HG02870 (cell line): ENCODE measurements around the gene TXNRD3.
"Not testable (repeated sequence)": the region's sequence is repeated elsewhere in the genome, so short reads cannot be mapped to it uniquely, and the experiment has no call there.

Source experiments
- ATAC-seq: cut with Tn5 transposase; IDR thresholded peaks from one replicate; pipeline ENCODE4 v1.9.1; 2021; ENCODE audit warnings: mild to moderate bottlenecking, moderate library complexity; ENCODE audit not compliant: unreplicated experiment

Gene TXNRD3

DNA sequence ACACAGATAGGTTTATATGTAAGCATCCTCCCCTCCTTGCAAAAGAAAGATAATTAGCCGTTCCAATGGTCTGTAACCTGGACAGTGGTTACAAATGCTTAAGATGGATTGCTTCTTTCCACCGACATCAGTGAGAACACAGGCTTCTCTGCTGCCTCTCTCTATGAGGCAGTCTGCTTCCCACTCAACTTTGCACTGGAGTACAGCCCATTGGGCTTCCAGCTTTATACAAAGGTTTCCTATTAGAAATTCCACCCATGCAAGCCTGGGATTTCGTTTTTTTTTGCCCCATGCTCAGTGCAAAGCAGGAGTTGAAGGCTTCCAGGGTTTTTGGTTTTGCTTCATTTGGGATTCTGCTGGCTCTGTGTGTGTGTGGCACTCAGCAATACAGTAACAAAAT, 48.9 kb downstream of the TXNRD3 start:
- no peak for ATAC-seq

DNA sequence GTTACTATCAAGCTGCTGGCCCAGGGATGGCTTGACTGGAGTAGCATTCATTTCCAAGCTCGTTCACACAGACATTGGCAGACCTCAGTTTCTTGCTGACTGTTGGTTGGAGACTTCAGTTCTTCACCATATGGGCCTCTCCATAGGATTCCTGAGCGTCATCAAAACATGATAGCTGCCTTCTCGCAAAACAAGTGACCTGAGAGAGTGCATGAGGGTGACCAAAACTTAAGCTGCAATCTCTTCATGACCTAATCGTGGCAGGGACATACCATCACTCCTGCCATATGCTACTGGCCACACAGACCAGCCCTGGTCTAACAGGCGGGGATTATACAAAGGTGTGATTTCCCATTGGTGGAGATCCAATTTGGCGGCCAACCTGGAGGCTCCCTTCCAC, 50.2 kb downstream of the TXNRD3 start:
- no peak for ATAC-seq

DNA sequence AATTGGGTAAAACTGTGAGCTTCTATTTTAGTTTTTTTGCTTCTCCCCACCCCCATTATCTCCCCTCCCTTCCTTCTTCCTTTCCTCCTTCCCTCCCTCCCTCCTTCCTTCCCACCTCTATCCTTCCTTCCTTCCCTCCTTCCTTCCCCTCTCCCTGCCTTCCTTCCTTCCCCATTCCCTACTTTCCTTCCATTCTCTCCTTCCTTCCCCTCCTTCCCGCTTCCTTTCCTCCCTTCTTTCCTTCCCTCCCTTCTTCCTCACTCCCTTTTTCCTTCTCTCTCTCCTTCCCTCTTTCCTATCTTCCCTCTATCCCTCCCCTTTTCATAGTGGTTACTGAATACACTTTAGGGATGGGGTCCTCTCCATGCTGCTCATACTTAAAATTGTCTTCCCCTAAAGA, 55.8 kb downstream of the TXNRD3 start:
- no peak for ATAC-seq

DNA sequence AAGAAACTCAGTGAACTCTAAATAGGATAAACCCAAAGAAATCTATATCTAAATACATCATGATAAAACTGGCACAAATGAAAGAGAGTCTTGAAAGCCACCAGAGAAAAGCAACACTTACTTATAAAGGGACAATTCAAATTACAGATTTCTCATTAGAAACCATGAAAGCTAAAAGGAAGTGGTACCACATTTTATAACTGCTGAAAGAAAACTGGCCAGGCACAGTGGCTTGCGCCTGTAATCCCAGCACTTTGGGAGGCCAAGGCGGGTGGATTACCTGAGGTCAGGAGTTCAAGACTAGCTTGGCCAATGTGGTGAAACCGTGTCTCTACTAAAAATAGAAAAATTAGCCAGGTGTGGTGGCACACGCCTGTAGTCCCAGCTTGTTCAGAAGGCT, 59.4 kb downstream of the TXNRD3 start:
- not testable (repeated sequence) for ATAC-seq

DNA sequence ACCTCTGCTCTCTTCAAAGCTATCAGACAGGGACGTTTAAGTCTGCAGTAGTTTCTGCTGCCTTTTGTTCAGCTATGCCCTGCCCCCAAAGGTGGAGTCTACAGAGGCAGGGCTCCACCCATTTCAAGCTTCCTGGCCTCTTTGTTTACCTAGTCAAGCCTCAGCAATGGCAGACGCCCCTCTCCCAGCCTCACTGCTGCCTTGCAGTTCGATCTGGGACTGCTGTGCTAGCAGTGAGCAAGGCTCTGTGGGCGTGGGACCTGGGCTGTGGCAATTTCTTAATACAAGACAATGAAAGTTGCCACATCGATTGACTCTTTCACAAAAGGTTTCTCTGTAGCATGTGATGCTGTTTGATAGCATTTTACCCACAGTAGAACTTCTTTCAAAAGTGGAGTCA, 63.4 kb downstream of the TXNRD3 start:
- not testable (repeated sequence) for ATAC-seq

DNA sequence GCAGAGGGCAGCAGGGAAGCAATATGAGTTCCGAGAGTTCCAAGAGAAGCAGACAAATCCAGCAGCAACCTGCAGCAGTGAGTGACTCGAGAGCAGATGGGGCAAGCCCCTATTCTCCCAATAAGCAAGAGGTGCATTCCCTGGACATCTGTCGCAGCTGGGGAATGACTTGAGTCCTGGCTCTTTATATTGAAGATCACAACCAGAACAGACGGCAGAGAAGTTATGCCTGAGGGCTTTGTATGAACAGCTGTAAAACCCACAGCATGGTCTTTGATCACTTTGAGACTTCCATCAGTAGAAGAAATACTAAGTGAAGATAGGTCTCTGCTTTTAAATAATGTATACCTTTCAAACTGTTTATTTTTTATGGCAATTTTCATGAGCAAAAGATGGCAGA, 72.6 kb downstream of the TXNRD3 start:
- no peak for ATAC-seq

DNA sequence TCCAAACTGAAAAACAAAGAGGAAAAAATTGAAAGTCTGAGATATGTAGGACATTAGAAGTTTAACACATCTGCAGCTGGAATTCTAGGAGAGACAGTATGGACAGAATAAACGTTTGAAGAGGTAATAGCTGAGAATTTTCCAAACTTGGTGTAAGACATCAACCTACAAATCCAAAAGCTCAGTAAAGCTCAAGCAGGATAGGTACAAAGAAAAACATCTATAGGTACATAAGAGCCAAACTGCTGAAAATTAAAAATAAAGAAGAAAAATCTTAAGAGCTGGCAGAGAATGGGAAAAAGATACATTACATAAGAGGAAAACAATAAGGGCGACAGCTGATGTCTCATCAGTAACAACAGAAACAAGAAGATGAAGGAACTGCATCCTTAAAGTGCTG, 73.4 kb downstream of the TXNRD3 start:
- no peak for ATAC-seq

DNA sequence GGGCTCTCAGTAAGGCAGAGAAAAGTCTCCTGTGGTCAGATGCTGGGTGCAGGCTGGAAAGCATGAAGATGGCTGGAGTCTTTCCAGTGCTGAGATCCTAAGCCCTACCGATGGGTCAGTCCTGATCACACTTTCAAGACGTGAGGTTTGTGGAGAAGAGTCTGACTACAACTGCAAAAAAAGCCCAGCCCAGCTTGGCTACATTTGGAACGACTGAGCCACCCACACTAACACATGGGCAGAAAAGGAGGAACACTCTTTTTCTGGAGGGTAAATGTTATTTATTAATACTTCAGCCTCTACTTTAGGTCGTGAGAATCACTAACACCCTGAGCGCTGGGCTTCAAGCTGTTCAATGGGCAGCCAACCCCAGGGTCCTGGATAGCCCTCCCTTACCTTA, 74.2 kb downstream of the TXNRD3 start:
- ATAC-seq: no peak

DNA sequence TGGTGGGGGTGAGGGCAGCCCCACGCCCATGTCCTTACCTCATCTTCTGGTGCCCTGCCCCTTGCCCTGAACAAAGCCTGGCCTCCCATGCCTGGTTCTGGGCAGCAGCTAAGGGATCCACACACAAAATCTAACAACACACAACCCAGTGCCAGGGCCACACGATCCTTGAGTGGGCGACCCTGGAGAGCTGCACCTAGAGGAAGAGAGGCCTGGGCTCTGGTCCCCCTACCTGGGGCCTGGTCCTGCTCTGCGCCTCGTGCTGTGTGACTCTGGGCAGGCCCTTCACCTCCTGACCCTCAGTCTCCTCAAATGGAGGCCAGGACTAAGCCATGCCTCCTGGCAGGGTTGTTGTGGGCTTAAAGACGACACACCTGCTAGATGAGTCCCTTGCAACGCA, 76.2 kb downstream of the TXNRD3 start:
- ATAC-seq: no peak

DNA sequence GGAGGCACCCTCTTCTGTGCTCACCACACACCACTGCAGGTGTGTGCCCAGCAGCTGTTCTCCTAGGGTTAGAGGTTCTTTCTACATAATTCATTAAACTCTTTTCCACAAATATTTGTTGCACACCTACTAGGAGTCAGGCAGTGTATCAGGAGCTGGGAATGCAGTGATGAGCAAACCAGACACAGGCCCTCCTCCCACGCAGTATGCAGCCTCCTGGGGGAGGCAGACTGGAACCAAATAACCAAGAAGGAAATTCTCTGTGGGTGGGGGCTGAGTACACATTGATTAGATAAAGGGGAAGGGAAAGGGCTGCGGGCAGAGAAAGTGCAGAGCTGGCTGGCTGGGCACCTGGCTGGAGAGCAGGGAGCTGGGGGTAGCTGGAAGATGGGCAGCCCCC, 77.7 kb downstream of the TXNRD3 start:
- no peak for ATAC-seq

DNA sequence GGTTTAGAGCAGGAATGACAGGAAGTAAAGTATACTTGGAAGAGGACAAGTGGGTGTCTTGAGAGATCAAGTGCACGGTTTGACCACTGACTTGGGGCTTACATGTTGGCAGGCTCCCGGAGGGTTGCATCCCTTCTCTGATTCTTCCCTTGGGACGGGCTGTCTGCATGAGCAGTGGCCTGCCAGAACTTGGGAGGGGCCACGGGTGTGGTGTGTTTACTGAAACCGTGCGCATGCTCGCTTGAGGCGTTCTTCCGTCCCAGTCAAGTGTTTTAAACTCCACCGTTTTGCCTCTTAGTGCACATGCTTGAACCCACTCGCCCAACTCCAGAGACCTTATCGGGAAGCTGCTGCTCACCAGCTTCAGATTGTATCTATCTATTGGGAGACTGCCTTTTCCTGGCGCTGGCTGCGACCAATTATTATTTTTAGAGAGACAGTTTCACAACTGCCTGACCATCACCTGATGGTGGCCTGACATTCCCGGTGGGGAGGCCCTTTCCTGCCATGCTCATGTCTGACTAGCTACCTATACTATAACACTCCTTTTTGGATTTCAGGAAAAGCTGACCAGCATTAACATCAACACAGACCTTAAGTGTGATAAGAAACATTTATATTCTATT, 81.3 kb downstream of the TXNRD3 start:
- no peak for ATAC-seq

DNA sequence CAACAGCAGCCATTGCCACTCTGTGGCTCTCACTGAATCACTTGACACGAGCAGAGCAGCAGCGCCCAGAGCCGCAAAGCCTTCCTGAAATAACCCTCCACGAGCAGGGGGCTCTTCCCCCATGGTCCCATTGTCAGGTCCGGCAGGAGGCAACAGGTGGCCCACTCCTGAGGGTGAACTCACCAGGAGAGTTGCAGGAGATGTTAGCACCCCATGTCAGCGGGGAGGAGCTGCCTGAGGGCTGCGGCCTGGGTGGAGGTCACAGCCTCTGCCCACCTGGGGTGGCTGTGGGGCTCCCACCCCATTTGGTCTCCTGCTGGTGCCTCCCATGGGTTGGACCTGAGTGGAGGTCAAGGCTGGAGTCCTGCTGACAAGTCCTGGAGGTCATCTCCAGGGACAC, 83.8 kb downstream of the TXNRD3 start:
- ATAC-seq: no peak

DNA sequence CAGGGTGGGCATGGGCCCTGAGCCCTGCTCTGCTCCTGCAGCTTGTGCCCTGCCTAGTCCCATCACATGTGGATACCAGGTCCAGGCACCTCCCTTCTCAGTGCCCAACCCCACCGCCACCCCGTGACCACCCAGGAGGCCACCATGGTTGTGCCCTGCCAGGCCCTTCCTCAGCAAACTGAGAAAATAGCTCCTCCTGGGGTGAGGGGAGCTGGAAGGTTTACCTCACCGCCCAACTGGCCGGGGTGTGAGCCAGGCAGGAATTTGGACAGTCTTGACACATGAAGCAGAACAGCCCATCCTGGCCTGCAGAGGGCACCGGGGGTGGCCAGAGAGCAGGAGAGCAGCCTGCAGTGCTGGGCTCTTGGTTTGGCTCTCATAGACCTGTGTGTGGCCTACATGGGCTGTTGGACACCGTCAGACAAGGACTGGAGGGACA, 84.8 kb downstream of the TXNRD3 start:
- no peak for ATAC-seq

DNA sequence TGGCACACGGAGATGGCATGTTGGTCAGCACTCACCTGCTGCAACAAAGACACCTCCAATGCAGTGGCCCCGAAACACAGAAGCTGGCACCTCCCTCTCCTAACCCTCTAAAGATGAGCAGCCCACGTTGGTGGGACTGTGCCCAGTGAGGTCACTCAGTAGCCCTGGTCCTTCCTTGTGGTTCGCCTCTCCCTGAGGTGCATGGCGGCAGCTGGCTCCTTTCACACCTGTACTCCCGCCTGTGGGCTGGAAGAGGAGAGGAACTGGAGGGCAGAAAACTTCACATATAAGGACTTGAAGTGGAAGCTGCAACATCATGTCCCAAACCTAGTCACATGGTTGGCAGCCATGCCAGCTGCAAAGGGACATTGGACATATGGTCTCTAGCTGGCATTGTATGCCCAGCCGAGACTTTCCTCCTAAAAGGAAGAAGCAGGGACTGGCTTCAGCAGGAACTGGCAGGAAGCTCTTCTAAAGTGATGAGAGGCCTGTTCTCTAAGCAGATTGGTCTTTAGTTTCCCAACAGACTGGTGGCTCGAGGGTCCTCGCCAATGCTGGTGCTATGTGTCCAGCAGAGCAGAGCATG, 85.4 kb downstream of the TXNRD3 start:
- no peak for ATAC-seq

DNA sequence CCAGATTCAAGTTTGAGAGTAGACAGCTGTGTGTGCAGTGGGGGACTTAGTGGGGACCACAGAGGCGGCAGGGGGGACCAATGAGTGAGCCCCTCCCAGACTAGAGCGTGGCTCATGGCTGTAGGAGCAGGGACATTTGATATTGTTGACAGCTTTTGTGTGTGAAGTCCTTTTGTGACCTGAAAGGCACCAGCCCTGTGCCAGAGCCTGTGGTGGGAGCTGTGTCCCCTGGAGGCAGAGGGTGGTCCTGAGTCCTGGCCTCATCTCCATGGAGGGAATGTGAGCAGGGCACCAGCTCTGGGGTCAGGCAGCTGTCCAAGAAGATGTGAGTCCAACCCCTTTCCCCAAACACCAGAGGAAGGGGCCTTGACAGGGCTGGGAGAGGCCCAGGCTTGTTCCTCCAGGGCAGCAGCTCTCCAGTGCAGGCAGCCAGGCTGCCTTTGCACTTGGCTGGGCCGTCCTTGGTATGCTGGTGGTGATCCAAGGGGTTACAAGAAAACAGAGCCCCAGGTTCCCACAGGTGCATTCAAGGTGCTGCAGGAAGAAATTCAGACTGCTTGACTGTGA, 86.1 kb downstream of the TXNRD3 start:
- no peak for ATAC-seq

DNA sequence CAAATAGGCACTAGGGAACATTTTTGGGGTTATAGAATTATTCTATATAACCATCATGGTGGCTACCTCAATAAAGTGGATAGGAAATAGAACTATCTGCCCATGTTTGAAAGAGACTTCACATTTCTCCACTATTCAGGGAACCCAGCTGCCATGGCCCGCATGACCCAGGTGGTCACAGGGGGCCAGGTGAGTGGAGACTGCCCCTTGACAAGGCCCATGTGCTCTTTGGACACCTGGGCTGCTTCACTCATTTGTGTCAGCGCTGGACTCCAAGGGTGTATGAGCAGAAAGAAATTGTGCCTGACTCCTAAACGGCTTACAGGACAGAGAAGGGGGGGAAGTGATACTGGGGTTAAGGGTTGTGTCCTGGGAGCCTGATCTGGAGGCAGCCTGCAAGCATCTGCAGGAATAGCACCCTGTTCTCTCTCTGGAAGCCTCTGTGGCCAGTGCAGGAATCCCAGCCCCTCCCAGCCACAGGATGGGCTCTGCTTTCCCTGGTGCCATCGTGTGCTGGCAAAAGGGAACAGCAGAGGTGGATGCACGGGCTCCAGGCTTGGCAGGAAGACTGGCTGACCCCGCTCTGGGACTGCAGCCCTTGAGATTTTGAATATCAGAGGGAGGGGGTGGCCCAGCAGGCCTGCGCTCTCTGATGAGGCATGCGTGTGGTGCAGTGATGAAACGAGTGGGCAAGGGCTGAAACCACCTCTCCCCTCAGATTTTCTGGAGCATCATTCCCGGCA, 87.1 kb downstream of the TXNRD3 start:
- no peak for ATAC-seq

DNA sequence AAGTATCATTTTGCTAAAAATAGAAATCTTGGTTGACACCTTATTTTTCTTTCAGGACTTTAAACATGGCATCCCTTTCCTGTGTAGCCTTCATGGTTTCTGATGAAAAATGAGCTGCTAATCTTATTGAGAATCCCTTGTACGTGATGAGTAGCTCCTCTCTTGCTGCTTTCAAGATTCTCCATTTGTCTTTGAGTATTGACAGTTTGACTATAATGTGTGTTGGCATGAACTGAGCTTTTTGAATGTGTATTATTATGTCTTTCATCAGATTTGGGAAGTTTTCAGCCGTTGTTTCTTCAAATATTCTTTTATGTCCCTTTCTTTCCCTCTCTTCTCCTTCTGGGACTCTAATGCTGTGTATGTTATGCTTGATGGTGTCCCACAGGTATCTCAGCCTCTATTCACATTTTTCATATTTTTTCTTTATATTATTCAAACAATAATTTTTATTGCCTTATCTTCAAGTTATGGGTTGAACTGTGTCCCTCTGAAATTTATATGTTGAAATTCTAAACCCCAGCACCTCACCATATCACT, 92.1 kb downstream of the TXNRD3 start:
- ATAC-seq: no peak

DNA sequence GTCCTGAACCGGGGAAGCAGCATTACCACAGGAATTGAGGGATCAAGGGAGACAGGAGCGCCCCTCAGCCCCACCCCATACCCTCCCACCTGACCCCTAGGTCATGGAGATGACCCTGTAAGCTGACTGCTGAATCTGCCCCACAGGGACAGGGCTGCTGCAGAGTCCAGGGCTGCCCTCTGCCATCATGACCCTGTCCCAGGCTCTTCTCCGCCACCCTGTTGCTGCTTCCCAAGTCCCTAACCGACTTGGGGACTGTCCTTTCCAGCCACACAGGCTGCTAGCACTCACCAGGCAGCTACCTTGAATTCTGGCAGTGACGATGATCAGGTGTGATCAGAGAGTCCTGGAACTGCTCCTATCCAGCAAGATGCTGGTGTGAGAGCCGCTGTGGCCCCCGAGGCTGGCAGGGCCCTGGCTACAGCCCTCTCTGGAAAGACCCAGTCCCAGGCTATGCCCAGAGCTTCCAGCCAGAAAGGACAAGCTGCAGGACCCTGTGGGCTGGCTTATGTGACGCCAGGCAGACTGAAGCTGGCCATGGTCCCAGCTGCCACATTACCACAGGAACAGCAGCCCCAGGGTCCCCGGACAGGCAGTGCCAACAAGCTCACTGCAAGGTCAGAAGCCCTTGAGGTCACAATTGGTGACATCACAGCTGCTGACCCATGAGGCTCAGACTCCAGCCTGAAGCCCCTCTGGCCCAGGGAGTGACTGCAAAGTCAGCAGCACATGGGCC, 96.4 kb downstream of the TXNRD3 start, which contains the start of gene C3orf22:
Gene C3orf22, minus strand, starts transcription at position 597 of the 736 bp plus-strand sequence. CDS start 5,542 bp downstream, outside the sequence.
- ATAC-seq: no peak

DNA sequence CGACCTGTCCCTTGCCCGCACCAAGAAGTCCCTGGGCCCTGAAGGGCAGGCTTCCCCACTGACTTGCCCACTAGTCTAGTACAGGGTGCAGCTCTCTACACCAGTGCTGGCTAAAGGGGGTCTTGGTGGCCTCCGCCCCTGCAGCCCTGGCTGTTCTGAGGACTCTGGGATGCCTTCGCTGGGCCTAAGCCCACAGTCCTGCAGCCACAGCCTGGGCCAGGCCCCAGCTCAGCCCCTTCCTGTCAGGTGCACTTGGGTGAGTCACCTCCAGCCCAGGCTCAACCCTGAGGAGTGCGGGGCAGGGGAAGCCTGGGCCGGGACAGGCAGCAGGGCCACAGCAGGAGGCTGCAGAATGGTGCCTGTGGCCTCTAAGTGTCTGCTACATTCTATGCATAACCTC, 97.2 kb downstream of the TXNRD3 start:
- no peak for ATAC-seq

DNA sequence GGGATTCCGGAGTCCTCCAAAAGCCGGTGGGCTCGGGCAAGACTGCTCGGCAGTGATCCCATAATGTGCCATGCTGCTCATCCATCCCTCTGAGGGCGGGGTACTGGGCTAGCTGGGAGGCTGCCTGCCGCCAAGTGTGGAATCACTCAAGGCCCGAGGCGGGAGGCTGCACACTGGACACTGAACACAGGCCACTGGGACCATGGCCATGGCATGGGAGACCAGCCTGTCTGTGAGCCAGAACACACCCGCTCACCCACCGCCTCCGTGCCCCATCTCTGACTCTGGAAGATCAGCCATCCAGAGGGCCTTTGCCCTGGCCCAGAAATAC, 97.5 kb downstream of the TXNRD3 start:
- no peak for ATAC-seq
